Thyroid gland (tissue), 4 donors: Measurements from ENCODE around the gene GPR173. TPM values are rescaled to one million over a fixed set of nuclear protein-coding genes. Genes with fewer than 3 reads are reported as not detected.

ENCODE experiments used
- DNase-seq, 2 donors: peaks; one replicate each; pipeline ENCODE4 v3.0.0-alpha.2; 2019
- H3K27ac ChIP-seq, 3 donors: fragments of 200-600 bp; sonication (generic); 1 replicate in 2 of 3; 2 replicates in 1 of 3; pipeline ENCODE4 v1.5.1; 2016 to 2019; ENCODE audit warnings: mild to moderate bottlenecking in 1 of 3, moderate library complexity in 1 of 3
- H3K27me3 ChIP-seq: fragments of 200-600 bp; sonication (generic); one replicate; pipeline ENCODE4 v1.5.1; 2019
- H3K36me3 ChIP-seq, 2 donors: fragments of 200-600 bp; sonication (generic); one replicate each; pipeline ENCODE4 v1.5.1; 2016 to 2019
- H3K4me1 ChIP-seq, 2 donors: fragments of 200-600 bp; sonication (generic); one replicate each; pipeline ENCODE4 v1.5.1; 2017 to 2019
- H3K4me3 ChIP-seq, 3 donors: fragments of 200-600 bp; sonication (generic); replicated peaks in 1 of 3; 1 replicate in 2 of 3; 2 replicates in 1 of 3; pipeline ENCODE4 v1.5.1; 2016; ENCODE audit warnings: mild to moderate bottlenecking in 1 of 3
- H3K9me3 ChIP-seq: fragments of 200-600 bp; sonication (generic); one replicate; pipeline ENCODE4 v1.5.1; 2017
- POLR2A ChIP-seq, 2 donors: fragments of 450-650 bp; IDR thresholded peaks; one replicate each; pipeline ENCODE4 v1.6.1; 2017; ENCODE audit warnings: antibody characterized with exemption in 2 of 2, mild to moderate bottlenecking in 2 of 2, moderate library complexity in 1 of 2
- WGBS, 2 donors: methylation state at CpG; one replicate each; pipeline ENCODE4 v1.1.5; 2017; 5-methylcytosine and 5-hydroxymethylcytosine counted together
- intact Hi-C: fragments of 100-400 bp; cut with DNase I; formaldehyde crosslinking; loops from one replicate; pipeline ENCODE4 v1.15.1; 2023
- total RNA-seq, 4 donors: library from RNA; depleted of rRNA; stranded (reverse); fragments of >200 nt; gene quantifications; one replicate each; pipeline ENCODE4 v1.2.3, GENCODE V29; 2016
- TF ChIP-seq, protein P1 (sequence below), 6 experiments: fragments of 200-600 bp in 3 of 6; fragments of 450-650 bp in 3 of 6; sonication (generic) in 3 of 6; IDR thresholded peaks; one replicate each; pipeline ENCODE4 v1.5.1; 2016 to 2019; ENCODE audit warnings: antibody characterized with exemption in 6 of 6, mild to moderate bottlenecking in 2 of 6, inconsistent platforms in 1 of 6, moderate library complexity in 1 of 6

Gene GPR173
- total RNA-seq, 4 donors from 2014 or later = 0.78 to 1.3 (median 1.1) TPM

GRCh38 chrX:53095796-53096195 is 47.2 kb downstream of the GPR173 start:
- WGBS, 2 donors = 81 to 90% methylated on average over 3 of the region's 3 CpGs
- Histone ChIP-seq H3K9me3 (no peaks in the 10 kb centered on the region), H3K4me1 (no peaks in the 10 kb centered on the region), H3K27me3 (no peaks in the 10 kb centered on the region), H3K27ac (no peak overlapping the region), H3K36me3 (no peaks in the 10 kb centered on the region), H3K4me3 (no peak overlapping the region)
- TF ChIP-seq, protein P1, sequence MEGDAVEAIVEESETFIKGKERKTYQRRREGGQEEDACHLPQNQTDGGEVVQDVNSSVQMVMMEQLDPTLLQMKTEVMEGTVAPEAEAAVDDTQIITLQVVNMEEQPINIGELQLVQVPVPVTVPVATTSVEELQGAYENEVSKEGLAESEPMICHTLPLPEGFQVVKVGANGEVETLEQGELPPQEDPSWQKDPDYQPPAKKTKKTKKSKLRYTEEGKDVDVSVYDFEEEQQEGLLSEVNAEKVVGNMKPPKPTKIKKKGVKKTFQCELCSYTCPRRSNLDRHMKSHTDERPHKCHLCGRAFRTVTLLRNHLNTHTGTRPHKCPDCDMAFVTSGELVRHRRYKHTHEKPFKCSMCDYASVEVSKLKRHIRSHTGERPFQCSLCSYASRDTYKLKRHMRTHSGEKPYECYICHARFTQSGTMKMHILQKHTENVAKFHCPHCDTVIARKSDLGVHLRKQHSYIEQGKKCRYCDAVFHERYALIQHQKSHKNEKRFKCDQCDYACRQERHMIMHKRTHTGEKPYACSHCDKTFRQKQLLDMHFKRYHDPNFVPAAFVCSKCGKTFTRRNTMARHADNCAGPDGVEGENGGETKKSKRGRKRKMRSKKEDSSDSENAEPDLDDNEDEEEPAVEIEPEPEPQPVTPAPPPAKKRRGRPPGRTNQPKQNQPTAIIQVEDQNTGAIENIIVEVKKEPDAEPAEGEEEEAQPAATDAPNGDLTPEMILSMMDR (IDR thresholded peaks at IDR 0.05) = no peak
- no peak for TF ChIP-seq POLR2A (IDR thresholded peaks at IDR 0.05)
- intact Hi-C loops = no loop called here
- no peak for DNase-seq

- WGBS, 2 donors = 100% methylated on average over 1 of the region's 6 CpGs; no CpG with 5 or more reads in 1 of the 2 donors
- Histone ChIP-seq H3K4me3 (no peak overlapping the region), H3K27ac (no peak overlapping the region), H3K36me3 (no peaks in the 10 kb centered on the region), H3K4me1 (peaks cover 0 to 5% of the 10 kb centered on the region in 2 donors), H3K9me3 (no peaks in the 10 kb centered on the region), H3K27me3 (no peaks in the 10 kb centered on the region)
- no peak for DNase-seq
- no peak for TF ChIP-seq POLR2A (IDR thresholded peaks at IDR 0.05)
- TF ChIP-seq, protein P1 (IDR thresholded peaks at IDR 0.05) = no peak
- intact Hi-C loops = no loop called here
Measured at GRCh38 chrX:53114864-53115549, 66.4 kb downstream of the GPR173 start.

DNA sequence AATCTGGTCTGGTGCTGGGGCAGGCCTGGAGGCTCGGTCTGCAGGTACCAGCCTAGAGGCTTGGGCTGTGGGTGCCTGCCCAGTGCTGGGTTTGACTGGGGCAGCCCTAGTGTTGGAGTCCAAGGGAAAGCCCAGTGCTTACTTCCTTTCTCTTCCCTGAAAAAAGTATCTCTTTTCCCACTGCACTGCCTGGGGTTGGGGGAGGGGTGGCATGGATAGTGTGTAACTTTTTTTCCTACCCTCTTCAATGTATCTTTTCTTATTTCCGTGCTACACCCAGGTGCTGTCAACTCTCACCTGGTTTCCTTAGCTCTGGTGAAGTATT is 66.9 kb downstream of the GPR173 start:
- Histone ChIP-seq H3K27ac (no peak overlapping the region), H3K4me1 (peaks cover 0 to 5% of the 10 kb centered on the region in 2 donors), H3K4me3 (no peak overlapping the region), H3K9me3 (no peaks in the 10 kb centered on the region), H3K27me3 (no peaks in the 10 kb centered on the region), H3K36me3 (no peaks in the 10 kb centered on the region)
- 91 to 93% methylated on average over 1 of the region's 2 CpGs for WGBS, 2 donors
- intact Hi-C loops = no loop called here
- TF ChIP-seq, protein P1 (IDR thresholded peaks at IDR 0.05) = no peak
- no peak for TF ChIP-seq POLR2A (IDR thresholded peaks at IDR 0.05)
- no peak for DNase-seq

DNA sequence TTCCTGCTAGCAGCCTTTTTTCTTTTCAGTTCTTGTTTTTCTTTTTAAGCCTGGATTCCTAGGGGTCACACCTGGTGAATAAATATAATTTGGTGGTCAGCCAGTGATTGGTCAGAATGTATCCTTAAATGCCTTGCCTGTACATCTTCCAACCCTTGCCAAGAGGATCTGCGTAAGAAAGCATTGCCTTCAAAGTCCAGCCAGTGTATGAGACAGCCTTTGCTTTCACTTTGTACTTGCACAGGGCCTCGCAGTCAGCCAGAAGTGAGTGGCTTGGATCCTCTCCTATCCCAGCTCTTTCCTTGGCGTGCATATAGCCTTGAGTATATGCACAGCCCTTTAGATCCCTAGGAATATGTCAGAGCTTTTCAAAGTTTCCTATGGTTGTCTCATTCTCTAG is 67.5 kb downstream of the GPR173 start:
- WGBS, 2 donors = 79 to 80% methylated on average over 3 of the region's 3 CpGs
- no peaks in the 10 kb centered on the region for H3K36me3 ChIP-seq
- TF ChIP-seq, protein P1 (IDR thresholded peaks at IDR 0.05) = no peak
- no peak for TF ChIP-seq POLR2A (IDR thresholded peaks at IDR 0.05)
- H3K27me3 ChIP-seq = no peaks in the 10 kb centered on the region
- intact Hi-C loops = no loop called here
- no peak for DNase-seq
- H3K4me3 ChIP-seq = no peak overlapping the region
- no peak overlapping the region for H3K27ac ChIP-seq
- H3K4me1 ChIP-seq = peaks cover 0 to 5% of the 10 kb centered on the region in 2 donors
- no peaks in the 10 kb centered on the region for H3K9me3 ChIP-seq

- Histone ChIP-seq H3K9me3 (no peaks in the 10 kb centered on the region), H3K4me1 (no peaks in the 10 kb centered on the region), H3K4me3 (no peak overlapping the region), H3K36me3 (no peaks in the 10 kb centered on the region), H3K27ac (no peak overlapping the region), H3K27me3 (no peaks in the 10 kb centered on the region)
- TF ChIP-seq, protein P1 (IDR thresholded peaks at IDR 0.05) = no peak
- peak in 1 of 2 donors; percentile 4 for DNase-seq
- intact Hi-C loops = no loop called here
- WGBS, 2 donors = 64 to 79% methylated on average over 1 of the region's 1 CpG
Measured at GRCh38 chrX:53122013-53122412, 73.4 kb downstream of the GPR173 start.
